ENCODE measurements around the gene FBXL17. TPM values are rescaled to one million over a fixed set of nuclear protein-coding genes. Genes with fewer than 3 reads are reported as not detected.
A peak's percentile ranks its signal among the peaks of the same experiment; 100 is the strongest.

Gene FBXL17
- total RNA-seq, 2 experiments from 2014 or later, result 3.1 to 6.6 TPM

DNA sequence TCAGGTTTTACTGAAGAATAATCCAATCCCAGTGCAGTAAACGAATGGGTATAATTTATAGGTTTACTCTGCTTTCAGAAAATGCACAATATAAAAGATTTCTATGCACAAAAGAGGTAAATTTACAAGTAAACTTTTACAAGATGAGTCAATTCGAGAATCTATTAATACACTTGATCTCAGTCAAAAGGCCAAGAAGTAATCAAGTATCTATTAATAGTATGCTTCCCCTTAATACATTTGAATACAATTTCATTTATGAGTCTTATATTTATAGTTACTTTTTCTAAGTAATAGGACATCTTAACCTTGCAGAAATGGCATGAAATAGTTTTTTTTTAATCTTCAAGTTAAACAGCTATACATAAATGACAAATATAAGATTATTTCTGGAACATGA is 355.9 kb downstream of the FBXL17 start:
- DNase-seq (no peak), ATAC-seq (no peak)
- Mint-ChIP-seq H3K27me3 (no peaks in the 10 kb centered on the region), H3K36me3 (ENCODE audit: low read depth) (no peaks in the 10 kb centered on the region), H3K9me3 (ENCODE audit: low read depth) (no peaks in the 10 kb centered on the region), H3K4me1 (no peaks in the 10 kb centered on the region), H3K4me3 (no peak overlapping the region), H3K27ac (no peak overlapping the region)
- CTCF ChIA-PET, result no interaction called here
- POLR2A ChIA-PET, result no interaction called here
- intact Hi-C loops (cut with DNase I, micrococcal nuclease), result no loop called here

DNA sequence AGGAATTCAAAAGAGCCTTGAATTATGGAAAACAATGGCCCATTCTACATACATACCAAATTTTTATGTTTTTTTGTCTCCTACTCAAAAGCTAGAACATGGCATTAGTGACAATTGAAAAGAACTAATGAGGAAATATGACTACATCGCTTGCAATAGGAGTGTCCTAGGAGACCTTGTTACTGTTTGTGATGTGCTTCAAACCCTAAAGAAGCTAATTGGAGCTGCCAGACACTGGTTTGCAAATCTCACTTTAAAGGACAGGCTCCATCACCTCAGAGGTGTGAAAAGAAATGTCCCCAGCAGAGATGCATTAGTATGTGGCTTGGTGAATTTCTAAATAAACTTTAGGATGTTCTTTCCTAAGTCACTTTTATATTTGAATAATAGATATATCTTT is 356.9 kb downstream of the FBXL17 start:
- DNase-seq, result no peak

DNA sequence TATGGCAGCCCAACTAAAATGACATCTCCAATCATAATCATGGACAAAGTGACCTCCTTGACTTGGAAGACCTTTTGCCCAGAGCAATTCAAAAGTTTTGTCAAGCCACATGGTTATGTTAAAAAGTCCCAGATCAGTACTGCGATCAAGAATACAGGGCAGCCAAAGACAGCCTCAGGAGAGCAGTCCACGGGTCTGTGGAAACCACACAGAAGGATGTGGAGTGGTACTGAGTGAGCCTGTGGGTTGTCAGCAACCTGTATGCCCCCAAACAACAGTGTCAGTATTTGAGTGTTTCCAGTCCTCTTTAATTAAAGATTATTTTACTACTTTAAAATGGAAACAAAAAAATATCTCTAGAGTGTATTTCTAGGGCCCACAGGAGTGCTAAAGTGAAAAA is 365.8 kb downstream of the FBXL17 start:
- ATAC-seq, result no peak
- no peaks in the 10 kb centered on the region for H3K4me1 Mint-ChIP-seq

More for the DNA sequence above, 356.9 kb downstream of the FBXL17 start:
- Mint-ChIP-seq H3K4me3 (no peak overlapping the region), H3K9me3 (ENCODE audit: low read depth) (no peaks in the 10 kb centered on the region), H3K4me1 (no peaks in the 10 kb centered on the region), H3K27ac (no peak overlapping the region), H3K36me3 (ENCODE audit: low read depth) (no peaks in the 10 kb centered on the region), H3K27me3 (no peaks in the 10 kb centered on the region)
- ChIA-PET CTCF (interaction anchor here (0.7 kb wide), 1 partner anchor 114 kb away, joined by 3 read pairs; no protein-coding TSS in a partner anchor), POLR2A (no interaction called here)
- no peak for ATAC-seq
- intact Hi-C loops (cut with DNase I, micrococcal nuclease), result no loop called here

DNA sequence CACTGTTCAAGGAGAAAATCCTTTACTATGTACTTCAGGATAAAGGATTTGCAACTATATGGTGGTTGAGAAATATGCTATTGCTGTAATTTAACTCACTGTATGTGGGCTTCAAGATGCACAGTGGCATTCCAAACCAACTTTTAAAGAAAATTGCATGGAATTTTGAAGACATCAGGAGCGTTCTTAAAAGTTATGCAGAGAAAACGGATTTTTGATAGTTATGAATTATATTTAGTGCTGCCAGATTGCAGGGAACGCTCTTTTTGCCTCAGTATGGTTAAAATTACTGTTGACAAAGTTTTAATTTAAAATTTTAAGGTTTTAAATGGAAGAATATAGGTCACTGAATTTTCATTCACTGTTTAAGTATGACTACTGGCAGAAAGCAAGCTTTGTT is 375.1 kb downstream of the FBXL17 start:
- ATAC-seq, result no peak
- Mint-ChIP-seq H3K27ac (no peak overlapping the region), H3K27me3 (no peaks in the 10 kb centered on the region), H3K9me3 (ENCODE audit: low read depth) (no peaks in the 10 kb centered on the region), H3K4me1 (peaks cover 13% of the 10 kb centered on the region), H3K36me3 (ENCODE audit: low read depth) (no peaks in the 10 kb centered on the region), H3K4me3 (no peak overlapping the region)
- ChIA-PET CTCF (interaction anchor here (0.7 kb wide), 1 partner anchor 12 kb away, joined by 3 read pairs; no protein-coding TSS in a partner anchor), POLR2A (no interaction called here)
- DNase-seq, result no peak
- intact Hi-C loops (cut with DNase I, micrococcal nuclease), result no loop called here

More for the DNA sequence above, 365.8 kb downstream of the FBXL17 start:
- CTCF ChIA-PET, result no interaction called here
- Mint-ChIP-seq H3K9me3 (ENCODE audit: low read depth) (no peaks in the 10 kb centered on the region), H3K27ac (no peak overlapping the region), H3K36me3 (ENCODE audit: low read depth) (peaks cover 2% of the 10 kb centered on the region), H3K27me3 (no peaks in the 10 kb centered on the region), H3K4me3 (no peak overlapping the region)
- POLR2A ChIA-PET, result no interaction called here
- intact Hi-C loops (cut with DNase I, micrococcal nuclease), result no loop called here
- no peak for DNase-seq

DNA sequence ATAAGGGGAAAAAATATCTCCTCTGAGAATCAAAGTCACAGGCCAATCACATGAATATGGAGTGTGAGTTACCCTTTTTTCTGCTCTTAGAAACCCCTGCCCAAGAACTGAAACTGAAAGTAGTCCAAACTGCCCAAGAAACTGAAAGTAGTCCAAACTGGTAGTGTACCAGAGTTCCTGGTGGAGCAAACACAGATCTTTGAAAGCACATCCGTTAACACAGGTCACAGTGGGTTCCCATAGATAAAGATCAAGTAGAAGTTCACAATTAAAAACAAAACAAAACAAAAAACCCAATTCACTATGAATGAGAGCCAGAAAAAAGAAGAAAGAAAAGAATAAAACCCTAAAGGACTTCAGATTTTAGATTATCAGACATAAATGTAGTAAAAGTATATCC is 378.7 kb downstream of the FBXL17 start:
- ChIA-PET POLR2A (no interaction called here), CTCF (interaction anchor here (1.0 to 1.2 kb wide), 2 partner anchors 17 to 91 kb away, joined by 3 to 4 read pairs; no protein-coding TSS in a partner anchor)
- Mint-ChIP-seq H3K36me3 (ENCODE audit: low read depth) (no peaks in the 10 kb centered on the region), H3K4me1 (peaks cover 13% of the 10 kb centered on the region), H3K27ac (peak overlapping the region; percentile 52), H3K27me3 (no peaks in the 10 kb centered on the region), H3K4me3 (no peak overlapping the region), H3K9me3 (ENCODE audit: low read depth) (no peaks in the 10 kb centered on the region)
- ATAC-seq (peak; percentile 74), DNase-seq (no peak)
- intact Hi-C loops (cut with DNase I, micrococcal nuclease), result no loop called here

DNA sequence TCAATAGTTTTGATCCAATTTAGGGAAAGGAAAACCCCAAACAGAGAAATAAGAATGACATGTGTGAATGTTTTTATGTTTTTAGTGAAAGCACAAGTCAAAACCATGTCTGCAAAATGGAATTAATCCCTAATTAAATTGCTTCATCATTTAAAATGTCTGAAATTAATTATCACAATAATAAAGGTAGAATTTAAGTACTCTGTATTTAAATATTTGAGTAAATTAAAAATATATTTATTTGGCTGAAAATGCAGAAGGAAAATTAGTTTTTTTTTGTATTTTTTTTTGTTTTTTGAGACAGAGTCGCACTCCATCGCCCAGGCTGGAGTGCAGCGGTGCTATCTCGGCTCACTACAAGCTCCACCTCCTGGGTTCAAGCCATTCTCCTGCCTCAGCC is 380.7 kb downstream of the FBXL17 start:
- ChIA-PET CTCF (no interaction called here), POLR2A (no interaction called here)
- intact Hi-C loops (cut with DNase I, micrococcal nuclease), result no loop called here
- no peaks in the 10 kb centered on the region for H3K27me3 Mint-ChIP-seq
- no peaks in the 10 kb centered on the region for H3K9me3 Mint-ChIP-seq (ENCODE audit: low read depth)
- H3K4me3 Mint-ChIP-seq, result no peak overlapping the region
- peaks cover 13% of the 10 kb centered on the region for H3K4me1 Mint-ChIP-seq
- ATAC-seq (no peak), DNase-seq (no peak)
- no peak overlapping the region for H3K27ac Mint-ChIP-seq
- peaks cover 2% of the 10 kb centered on the region for H3K36me3 Mint-ChIP-seq (ENCODE audit: low read depth)

DNA sequence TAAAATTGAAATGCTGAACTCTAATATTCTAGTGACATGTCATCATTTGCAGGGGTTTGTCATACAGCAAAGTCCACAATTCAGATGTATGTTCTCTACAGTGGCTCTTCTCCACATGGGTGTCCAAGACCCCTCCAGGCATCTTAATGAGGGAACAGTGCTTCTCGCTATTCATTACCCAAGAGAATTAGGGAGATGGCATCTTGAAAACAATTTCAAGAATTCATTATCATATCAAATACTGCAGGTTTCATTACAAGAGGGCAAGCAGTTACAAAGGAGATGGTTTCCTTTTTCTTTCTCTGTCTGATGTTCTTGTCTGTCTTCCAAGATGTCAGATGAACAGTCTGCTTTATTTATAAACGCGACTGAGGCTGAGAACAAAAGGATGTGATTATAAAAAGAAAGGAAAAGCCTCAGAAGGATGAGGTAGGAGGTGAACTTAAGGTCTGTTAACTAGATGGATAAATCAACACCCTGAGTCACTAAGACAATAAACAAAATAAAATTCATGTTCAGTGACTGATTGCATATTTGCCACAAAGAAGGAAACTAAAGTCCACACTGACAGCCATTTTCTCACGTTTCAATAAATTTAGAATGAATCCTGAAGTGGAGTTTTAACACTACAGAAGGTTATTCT is 384.4 kb downstream of the FBXL17 start:
- Mint-ChIP-seq H3K4me3 (no peak overlapping the region), H3K9me3 (ENCODE audit: low read depth) (no peaks in the 10 kb centered on the region), H3K27me3 (no peaks in the 10 kb centered on the region), H3K27ac (no peak overlapping the region), H3K4me1 (peaks cover under 1% of the 10 kb centered on the region), H3K36me3 (ENCODE audit: low read depth) (peaks cover 2% of the 10 kb centered on the region)
- no peak for ATAC-seq
- intact Hi-C loops (cut with DNase I, micrococcal nuclease), result no loop called here
- POLR2A ChIA-PET, result no interaction called here
- CTCF ChIA-PET, result no interaction called here
- no peak for DNase-seq

DNA sequence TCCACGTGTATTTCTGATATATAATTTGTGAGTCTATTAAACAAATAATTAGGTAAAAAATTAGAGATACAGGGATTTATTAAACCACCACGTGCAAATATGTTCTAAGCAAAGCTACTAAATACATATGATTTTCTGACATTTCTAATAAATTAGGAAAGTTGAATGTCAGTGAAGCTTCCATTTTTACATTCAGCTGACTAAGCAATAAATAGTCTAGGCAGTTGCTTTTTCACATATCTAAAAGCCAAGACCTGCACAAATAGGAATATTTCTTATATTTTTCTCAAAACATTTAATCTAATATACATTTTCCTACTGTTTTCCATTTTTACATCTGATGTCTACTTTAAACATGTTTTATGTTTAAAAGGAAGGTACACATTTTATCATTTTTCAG is 388.6 kb downstream of the FBXL17 start:
- H3K4me3 Mint-ChIP-seq, result no peak overlapping the region
- no peaks in the 10 kb centered on the region for H3K4me1 Mint-ChIP-seq
- H3K9me3 Mint-ChIP-seq (ENCODE audit: low read depth), result no peaks in the 10 kb centered on the region
- no peak for ATAC-seq
- POLR2A ChIA-PET, result no interaction called here
- intact Hi-C loops (cut with DNase I, micrococcal nuclease), result no loop called here
- H3K27ac Mint-ChIP-seq, result no peak overlapping the region
- H3K36me3 Mint-ChIP-seq (ENCODE audit: low read depth), result peaks cover 2% of the 10 kb centered on the region
- DNase-seq, result no peak
- H3K27me3 Mint-ChIP-seq, result no peaks in the 10 kb centered on the region
- CTCF ChIA-PET, result no interaction called here

DNA sequence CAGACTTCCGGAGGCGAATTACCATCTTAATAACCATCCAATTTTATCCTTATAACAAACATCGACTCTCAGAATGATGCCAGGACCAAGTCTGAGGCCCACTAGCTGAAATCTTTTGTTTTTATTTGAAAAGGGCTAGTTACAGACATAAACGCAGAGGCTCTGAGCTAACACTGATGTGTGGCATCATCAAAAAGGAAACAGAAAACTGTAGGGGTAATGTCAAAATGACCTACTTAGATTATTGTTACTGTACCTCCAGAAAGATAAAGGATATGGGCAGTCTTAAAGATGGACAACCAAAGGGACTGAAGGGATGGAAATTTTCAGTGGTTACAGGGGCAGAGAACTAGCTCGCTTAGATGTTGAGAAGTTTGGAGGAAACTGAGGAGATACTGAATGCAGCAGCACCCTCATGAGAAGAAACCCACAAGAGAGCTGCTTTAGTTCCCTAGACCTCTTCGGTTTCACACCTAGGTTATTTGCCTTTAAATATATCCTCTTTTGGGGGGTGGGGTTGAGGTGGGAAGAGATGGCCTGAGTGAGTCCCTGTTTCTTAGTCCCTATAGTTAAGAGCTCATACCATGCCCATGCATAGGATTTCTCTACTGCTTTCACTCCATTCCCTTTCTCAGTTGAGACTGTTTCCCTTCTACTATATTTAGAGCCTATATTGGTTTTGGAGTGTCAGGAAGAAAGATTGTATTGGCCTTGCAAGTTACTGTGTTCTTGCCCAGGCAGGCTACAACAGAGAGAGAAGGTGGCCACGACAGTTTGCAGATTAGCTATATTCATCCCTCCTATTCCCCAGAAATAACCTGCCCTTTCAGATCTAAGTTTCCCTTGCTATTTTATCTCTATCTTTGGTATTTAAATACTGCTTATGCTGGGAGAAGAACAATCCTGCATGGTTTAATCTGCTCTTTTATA is 390.8 kb downstream of the FBXL17 start:
- CTCF ChIA-PET, result no interaction called here
- Mint-ChIP-seq H3K4me3 (no peak overlapping the region), H3K9me3 (ENCODE audit: low read depth) (no peaks in the 10 kb centered on the region), H3K4me1 (no peaks in the 10 kb centered on the region), H3K27ac (no peak overlapping the region), H3K36me3 (ENCODE audit: low read depth) (no peaks in the 10 kb centered on the region), H3K27me3 (no peaks in the 10 kb centered on the region)
- DNase-seq (no peak), ATAC-seq (no peak)
- POLR2A ChIA-PET, result no interaction called here
- intact Hi-C loops (cut with DNase I, micrococcal nuclease), result no loop called here

DNA sequence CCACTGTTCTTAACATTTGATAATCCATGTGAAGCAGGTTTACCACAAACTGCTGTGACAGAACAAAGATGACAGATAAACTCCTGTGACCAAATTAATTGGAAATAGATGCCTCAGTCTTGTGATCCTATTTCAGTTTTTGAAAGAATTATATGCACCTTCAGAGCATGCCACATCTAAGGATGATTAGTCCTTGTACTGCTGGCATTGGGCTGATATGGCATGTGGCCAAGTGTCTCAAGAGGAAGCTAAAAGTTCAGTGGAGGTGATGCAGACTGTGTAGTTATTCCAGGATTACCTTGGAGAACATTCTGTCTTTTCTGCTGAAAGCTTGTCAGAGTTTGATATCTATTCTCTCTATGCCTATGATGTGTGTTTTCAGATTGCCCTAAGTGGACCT is 396.8 kb downstream of the FBXL17 start:
- Mint-ChIP-seq H3K4me3 (no peak overlapping the region), H3K27ac (no peak overlapping the region), H3K27me3 (no peaks in the 10 kb centered on the region), H3K4me1 (peaks cover under 1% of the 10 kb centered on the region), H3K36me3 (ENCODE audit: low read depth) (peaks cover 2% of the 10 kb centered on the region), H3K9me3 (ENCODE audit: low read depth) (no peaks in the 10 kb centered on the region)
- intact Hi-C loops (cut with DNase I, micrococcal nuclease), result no loop called here
- no peak for ATAC-seq
- no peak for DNase-seq
- ChIA-PET CTCF (no interaction called here), POLR2A (no interaction called here)

DNA sequence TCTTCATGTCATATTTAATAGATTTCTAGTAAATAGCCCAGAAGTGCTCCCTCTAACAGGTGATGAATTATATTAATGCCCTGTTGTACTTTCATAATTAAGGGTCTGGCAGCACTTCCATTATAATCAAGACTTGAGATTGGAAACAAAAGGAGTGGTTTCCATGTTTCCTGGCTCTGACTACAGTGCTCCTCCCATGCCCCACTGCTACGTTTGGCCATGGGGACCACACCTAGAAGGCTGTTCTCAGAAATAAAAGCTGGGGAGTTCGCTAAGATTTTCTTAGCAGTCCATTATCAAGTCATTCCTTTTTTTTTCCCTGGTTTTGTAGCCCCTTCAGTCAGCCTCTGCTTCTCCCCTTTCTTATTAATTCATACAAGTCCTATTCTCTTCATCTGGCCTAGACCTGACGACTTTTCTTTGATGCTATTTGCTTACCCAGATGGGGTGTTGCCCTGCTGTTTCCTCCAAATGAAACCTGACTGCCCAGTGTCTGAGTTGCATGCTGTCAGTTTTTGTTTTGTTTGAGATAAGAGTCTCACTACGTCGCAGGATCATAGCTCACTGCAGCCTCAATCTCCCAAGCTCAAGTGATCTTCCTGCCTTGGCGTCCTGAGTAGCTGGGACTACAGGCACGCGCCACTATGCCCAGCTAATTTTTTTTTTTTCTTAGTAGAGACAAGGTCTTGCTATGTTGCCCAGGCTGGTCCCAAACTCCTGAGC is 399.0 kb downstream of the FBXL17 start:
- ChIA-PET CTCF (interaction anchor here (0.7 kb wide), 1 partner anchor 168 kb away, joined by 3 read pairs; no protein-coding TSS in a partner anchor), POLR2A (no interaction called here)
- Mint-ChIP-seq H3K36me3 (ENCODE audit: low read depth) (peaks cover 2% of the 10 kb centered on the region), H3K4me3 (no peak overlapping the region), H3K27ac (no peak overlapping the region), H3K4me1 (peaks cover 3% of the 10 kb centered on the region), H3K9me3 (ENCODE audit: low read depth) (no peaks in the 10 kb centered on the region), H3K27me3 (no peaks in the 10 kb centered on the region)
- ATAC-seq (no peak), DNase-seq (no peak)
- intact Hi-C loops (cut with DNase I, micrococcal nuclease), result no loop called here
